HEK293 (cell line): ENCODE results near the gene THSD4.

Experiments used
- RBAK ChIP-seq: fragments of 450-650 bp; formaldehyde crosslinking; IDR thresholded peaks from 2 replicates; pipeline ENCODE4 v1.5.1; 2016; ENCODE audit warnings: missing biosample characterization, missing genetic modification characterization
- ZNF138 ChIP-seq: fragments of 450-650 bp; formaldehyde crosslinking; IDR thresholded peaks from 2 replicates; pipeline ENCODE4 v1.5.1; 2016; ENCODE audit warnings: missing biosample characterization, missing genetic modification characterization, borderline replicate concordance
- ZNF302 ChIP-seq: fragments of 450-650 bp; formaldehyde crosslinking; IDR thresholded peaks from 2 replicates; pipeline ENCODE4 v1.5.1; 2016; ENCODE audit warnings: missing biosample characterization, missing genetic modification characterization, low read depth
- TF ChIP-seq, protein P1 (sequence below): fragments of 450-650 bp; formaldehyde crosslinking; IDR thresholded peaks from 2 replicates; pipeline ENCODE4 v1.5.1; 2016; ENCODE audit warnings: missing biosample characterization, missing genetic modification characterization, borderline replicate concordance
- TF ChIP-seq, protein P2 (sequence below): fragments of 450-650 bp; formaldehyde crosslinking; IDR thresholded peaks from 2 replicates; pipeline ENCODE4 v1.5.1; 2016; ENCODE audit warnings: missing biosample characterization, missing genetic modification characterization
- TF ChIP-seq, protein P3 (sequence below): fragments of 450-650 bp; formaldehyde crosslinking; IDR thresholded peaks from 2 replicates; pipeline ENCODE4 v1.5.1; 2016; ENCODE audit warnings: missing biosample characterization, missing genetic modification characterization

DNA sequence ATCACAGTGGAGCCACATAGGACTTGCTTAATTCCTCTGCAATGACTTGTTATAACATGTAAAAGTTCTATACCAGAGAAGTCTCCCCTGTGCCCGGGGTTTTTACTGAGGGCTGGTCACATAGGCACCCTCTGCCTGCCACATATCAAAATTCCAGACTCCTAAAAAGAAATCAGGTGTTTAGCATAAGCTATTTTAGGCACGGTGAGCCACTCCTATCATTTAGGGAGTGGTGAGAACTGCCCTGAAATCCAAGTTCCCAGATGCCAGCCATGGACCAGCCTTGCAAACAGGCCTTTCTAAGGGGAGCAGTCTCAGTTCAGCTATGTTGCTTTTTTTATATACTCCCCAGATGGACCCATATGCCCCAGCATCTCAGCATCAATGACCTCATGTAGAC lies 130.3 kb downstream of the THSD4 start:
- TF ChIP-seq RBAK (no peak), ZNF302 (tag by site-specific recombination) (no peak), ZNF138 (no peak)
- TF ChIP-seq, protein P1, sequence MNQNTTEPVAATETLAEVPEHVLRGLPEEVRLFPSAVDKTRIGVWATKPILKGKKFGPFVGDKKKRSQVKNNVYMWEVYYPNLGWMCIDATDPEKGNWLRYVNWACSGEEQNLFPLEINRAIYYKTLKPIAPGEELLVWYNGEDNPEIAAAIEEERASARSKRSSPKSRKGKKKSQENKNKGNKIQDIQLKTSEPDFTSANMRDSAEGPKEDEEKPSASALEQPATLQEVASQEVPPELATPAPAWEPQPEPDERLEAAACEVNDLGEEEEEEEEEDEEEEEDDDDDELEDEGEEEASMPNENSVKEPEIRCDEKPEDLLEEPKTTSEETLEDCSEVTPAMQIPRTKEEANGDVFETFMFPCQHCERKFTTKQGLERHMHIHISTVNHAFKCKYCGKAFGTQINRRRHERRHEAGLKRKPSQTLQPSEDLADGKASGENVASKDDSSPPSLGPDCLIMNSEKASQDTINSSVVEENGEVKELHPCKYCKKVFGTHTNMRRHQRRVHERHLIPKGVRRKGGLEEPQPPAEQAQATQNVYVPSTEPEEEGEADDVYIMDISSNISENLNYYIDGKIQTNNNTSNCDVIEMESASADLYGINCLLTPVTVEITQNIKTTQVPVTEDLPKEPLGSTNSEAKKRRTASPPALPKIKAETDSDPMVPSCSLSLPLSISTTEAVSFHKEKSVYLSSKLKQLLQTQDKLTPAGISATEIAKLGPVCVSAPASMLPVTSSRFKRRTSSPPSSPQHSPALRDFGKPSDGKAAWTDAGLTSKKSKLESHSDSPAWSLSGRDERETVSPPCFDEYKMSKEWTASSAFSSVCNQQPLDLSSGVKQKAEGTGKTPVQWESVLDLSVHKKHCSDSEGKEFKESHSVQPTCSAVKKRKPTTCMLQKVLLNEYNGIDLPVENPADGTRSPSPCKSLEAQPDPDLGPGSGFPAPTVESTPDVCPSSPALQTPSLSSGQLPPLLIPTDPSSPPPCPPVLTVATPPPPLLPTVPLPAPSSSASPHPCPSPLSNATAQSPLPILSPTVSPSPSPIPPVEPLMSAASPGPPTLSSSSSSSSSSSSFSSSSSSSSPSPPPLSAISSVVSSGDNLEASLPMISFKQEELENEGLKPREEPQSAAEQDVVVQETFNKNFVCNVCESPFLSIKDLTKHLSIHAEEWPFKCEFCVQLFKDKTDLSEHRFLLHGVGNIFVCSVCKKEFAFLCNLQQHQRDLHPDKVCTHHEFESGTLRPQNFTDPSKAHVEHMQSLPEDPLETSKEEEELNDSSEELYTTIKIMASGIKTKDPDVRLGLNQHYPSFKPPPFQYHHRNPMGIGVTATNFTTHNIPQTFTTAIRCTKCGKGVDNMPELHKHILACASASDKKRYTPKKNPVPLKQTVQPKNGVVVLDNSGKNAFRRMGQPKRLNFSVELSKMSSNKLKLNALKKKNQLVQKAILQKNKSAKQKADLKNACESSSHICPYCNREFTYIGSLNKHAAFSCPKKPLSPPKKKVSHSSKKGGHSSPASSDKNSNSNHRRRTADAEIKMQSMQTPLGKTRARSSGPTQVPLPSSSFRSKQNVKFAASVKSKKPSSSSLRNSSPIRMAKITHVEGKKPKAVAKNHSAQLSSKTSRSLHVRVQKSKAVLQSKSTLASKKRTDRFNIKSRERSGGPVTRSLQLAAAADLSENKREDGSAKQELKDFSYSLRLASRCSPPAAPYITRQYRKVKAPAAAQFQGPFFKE (tag by site-specific recombination): no peak
- TF ChIP-seq, protein P2, sequence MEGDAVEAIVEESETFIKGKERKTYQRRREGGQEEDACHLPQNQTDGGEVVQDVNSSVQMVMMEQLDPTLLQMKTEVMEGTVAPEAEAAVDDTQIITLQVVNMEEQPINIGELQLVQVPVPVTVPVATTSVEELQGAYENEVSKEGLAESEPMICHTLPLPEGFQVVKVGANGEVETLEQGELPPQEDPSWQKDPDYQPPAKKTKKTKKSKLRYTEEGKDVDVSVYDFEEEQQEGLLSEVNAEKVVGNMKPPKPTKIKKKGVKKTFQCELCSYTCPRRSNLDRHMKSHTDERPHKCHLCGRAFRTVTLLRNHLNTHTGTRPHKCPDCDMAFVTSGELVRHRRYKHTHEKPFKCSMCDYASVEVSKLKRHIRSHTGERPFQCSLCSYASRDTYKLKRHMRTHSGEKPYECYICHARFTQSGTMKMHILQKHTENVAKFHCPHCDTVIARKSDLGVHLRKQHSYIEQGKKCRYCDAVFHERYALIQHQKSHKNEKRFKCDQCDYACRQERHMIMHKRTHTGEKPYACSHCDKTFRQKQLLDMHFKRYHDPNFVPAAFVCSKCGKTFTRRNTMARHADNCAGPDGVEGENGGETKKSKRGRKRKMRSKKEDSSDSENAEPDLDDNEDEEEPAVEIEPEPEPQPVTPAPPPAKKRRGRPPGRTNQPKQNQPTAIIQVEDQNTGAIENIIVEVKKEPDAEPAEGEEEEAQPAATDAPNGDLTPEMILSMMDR (tag by site-specific recombination): no peak
- TF ChIP-seq, protein P3, sequence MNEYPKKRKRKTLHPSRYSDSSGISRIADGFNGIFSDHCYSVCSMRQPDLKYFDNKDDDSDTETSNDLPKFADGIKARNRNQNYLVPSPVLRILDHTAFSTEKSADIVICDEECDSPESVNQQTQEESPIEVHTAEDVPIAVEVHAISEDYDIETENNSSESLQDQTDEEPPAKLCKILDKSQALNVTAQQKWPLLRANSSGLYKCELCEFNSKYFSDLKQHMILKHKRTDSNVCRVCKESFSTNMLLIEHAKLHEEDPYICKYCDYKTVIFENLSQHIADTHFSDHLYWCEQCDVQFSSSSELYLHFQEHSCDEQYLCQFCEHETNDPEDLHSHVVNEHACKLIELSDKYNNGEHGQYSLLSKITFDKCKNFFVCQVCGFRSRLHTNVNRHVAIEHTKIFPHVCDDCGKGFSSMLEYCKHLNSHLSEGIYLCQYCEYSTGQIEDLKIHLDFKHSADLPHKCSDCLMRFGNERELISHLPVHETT (tag by site-specific recombination): no peak
